Measurements from ENCODE around the gene NUBP2.
A peak's percentile ranks its signal among the peaks of the same experiment; 100 is the strongest.

The NUBP2 gene

GRCh38 chr16:1759511-1759910 is 23.2 kb upstream of the NUBP2 start:
- no peak for DNase-seq

DNA sequence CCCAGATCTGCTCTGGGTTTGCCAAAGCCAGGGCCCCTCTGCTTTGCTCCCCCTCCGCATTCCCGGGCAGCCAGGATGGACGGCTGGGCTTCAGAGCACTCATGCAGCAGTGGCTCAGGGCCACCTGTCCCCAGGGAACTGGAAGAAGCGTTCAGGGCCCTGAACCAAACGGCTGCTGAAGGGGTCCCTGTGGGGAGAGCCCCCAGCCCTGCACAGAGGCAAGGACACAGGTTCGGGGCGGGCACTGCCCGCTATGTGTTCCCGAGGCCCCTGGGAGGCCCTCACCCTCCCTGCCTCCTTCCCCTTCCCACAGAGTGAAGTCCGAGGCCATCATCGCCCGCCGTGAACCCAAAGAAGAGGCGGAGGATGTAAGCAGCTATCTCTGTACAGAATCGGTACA is 21.8 kb upstream of the NUBP2 start:
- DNase-seq: no peak

- no peak for DNase-seq
Observed at GRCh38 chr16:1761751-1762150, 21.0 kb upstream of the NUBP2 start.

DNA sequence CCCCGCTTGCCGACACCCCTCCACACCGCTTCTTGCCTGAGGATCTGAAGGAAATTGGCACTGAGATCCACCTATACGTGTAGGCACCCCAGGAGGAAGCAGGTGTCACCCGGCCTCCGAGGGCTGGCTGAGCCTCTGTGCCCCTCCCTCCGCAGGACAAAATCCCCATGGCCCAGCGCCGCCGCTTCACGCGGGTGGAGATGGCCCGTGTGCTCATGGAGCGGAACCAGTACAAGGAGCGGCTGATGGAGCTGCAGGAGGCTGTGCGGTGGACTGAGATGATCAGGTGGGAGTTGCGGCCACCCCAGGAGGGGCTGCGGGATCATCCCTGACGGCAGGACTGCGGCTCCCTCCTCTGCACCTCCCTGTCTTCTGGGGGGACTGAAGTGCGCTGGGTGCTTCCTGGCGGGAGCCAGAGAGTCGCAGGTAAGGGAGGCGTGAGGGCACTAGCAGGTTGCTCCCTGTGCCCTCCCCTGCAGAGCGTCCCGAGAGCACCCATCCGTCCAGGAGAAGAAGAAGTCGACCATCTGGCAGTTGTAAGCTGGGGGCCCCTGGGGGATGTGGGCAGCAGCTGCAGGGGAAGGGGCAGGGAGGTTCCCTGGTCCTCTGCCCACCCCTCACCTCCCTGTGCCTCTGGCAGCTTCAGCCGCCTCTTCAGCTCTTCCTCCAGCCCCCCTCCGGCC is 20.4 kb upstream of the NUBP2 start:
- no peak for DNase-seq

DNA sequence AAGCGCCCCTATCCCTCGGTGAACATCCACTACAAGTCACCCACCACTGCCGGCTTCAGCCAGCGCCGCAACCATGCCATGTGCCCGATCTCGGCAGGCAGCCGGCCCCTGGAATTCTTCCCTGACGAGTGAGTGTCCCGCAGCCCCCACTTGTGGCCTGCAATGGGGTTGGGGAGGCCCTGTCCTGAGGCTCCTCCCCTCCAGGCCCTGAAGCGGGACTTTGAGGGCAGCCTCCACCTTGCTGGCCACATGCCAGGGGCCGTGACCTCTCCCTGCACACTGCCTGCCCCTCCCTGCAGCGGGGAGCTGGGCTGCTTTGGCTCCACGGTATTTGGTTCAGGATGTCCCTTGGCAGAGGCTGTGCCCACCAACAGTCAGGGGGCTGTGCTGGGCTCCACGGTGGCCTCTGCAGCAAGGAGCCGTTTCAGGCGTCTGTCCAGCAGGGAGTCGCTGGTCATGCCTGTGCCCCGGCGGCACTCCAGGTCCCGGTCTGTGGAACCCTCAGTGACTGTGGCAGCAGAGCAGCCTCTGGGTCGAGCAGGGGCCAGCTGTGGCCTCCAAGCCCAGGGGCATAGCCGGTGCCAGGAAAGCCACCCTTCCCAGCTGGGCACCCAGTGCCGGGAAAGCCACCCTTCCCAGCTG is 19.8 kb upstream of the NUBP2 start:
- no peak for DNase-seq

DNA sequence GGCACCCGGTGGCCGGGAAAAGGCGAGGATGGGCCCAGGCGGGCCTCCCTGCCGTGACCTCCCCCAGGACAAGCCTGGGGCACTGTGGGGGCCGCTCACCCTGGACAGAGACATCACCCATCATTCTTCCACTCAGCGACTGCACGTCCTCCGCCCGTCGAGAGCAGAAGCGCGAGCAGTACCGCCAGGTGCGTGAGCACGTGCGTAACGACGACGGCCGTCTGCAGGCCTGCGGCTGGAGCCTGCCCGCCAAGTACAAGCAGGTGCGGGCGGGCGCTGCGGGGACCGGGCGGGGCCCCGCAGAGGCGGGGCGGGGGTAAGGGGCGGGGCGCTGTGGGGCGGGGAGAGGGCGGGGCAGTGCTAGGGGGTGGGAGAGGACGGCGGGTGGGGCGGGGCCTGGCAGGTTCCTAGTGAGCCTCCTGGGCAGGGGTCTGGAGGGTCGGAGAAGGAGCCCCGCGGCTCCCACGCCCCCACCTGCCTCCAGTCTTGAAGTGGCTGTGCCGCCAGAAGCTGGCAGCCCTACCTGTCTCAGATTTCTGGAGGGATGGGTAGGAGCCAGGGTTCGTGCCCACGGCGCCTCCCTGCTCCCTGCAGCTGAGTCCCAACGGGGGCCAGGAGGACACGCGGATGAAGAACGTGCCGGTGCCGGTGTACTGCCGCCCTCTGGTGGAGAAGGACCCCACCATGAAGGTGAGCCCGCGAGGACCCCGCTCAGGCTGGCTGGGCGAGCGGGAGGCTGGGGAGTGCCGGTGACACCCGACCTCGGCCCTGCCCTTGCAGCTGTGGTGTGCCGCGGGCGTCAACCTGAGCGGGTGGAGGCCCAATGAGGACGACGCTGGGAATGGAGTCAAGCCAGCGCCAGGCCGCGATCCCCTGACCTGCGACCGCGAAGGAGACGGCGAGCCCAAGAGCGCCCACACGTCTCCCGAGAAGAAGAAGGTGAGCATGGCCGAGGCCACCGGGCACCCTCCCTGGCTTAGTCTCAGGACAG is 18.9 kb upstream of the NUBP2 start:
- no peak for DNase-seq

GRCh38 chr16:1764971-1765370 is 17.8 kb upstream of the NUBP2 start:
- DNase-seq: no peak

DNA sequence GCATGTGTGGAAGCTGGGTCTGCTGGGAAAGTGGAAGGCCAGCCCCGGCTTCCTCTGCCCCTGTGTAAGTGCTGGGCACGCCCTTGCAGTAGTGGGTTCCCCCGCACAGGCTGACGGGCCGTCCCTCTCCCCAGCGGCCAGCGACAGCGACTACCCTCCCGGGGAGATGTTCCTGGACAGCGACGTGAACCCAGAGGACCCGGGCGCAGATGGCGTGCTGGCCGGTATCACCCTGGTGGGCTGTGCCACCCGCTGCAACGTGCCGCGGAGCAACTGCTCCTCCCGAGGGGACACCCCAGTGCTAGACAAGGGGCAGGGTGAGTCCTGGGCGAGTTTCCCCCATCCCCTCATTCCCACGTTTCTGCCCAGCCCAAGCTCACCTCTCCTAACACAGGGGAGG is 16.9 kb upstream of the NUBP2 start:
- DNase-seq: no peak

GRCh38 chr16:1766231-1766630 is 16.5 kb upstream of the NUBP2 start:
- DNase-seq: no peak

GRCh38 chr16:1766701-1767100 is 16.1 kb upstream of the NUBP2 start:
- no peak for DNase-seq

GRCh38 chr16:1767116-1767994 is 15.4 kb upstream of the NUBP2 start:
- DNase-seq: no peak

GRCh38 chr16:1768061-1768766 is 14.5 kb upstream of the NUBP2 start:
- DNase-seq: no peak

DNA sequence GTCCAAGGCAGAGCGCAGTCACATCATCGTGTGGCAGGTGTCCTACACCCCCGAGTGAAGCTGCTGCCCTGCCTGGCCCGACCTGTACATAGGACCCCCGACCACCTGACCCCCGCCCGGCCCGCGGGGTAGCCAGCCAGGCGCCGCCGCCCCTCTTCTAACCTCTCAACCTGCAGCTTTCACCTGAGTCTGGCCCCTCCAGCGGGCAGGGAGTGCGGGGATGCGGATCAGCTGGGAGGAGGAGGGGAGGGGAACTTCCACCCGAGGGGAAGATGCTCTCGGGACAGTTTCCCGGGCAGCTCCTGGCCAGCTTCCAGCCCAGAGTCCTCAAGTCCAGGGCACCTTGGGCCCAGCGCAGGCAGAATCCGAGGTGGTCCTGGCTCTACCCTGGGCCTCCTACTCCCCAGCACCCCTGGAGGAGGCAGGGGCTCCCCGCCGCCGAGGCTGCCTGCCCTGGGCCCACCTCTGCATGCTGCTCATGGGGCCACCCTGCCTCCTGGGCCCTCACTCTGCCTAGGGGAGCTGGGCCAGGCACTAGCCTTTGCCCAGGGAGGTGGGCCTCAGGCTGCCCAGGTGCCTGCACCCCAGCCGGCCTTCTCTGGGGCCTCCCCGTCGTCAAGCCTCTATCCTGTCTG is 13.9 kb upstream of the NUBP2 start:
- DNase-seq: no peak

GRCh38 chr16:1769402-1770300 is 13.1 kb upstream of the NUBP2 start:
- DNase-seq: no peak

DNA sequence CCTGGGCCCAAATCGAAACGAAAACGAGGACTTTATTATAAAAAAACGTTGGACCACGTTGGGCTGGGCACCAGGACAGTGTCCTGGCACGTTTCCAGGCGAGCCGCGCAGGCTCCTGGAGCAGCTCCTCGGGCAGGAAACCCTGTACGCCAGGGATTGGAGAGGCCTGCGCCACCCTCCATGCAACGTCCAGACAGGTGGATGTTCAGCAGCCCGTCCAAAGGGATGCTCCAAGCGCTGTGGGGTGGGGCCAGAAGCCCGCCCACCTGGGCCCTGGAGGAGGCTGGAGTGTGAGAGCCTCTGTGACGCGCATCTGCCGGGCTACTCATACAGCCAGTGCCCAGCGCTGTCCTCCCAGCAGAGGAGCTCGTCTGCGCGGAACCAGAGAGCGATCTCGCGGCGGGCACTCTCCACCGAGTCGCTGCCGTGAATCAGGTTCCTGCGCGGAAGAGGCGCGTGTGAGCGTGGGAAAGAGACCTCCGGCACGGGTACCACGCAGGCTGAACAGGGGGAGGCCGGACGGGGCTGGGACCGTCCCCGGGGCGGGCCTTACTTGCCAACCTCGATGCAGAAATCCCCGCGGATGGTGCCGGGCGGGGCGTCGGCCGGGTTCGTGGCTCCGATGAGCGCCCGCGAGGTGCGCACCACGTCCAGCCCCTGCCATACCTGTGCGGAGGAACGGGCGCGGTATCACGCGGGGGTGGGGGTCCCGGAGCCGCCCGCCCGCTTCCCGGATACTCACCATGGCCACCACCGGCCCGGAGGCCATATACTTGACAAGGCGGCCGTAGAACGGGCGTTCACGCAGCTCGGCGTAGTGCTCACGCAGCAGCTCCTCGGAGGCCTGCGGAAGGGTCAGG is 12.2 kb upstream of the NUBP2 start:
- DNase-seq: peak; percentile 61

DNA sequence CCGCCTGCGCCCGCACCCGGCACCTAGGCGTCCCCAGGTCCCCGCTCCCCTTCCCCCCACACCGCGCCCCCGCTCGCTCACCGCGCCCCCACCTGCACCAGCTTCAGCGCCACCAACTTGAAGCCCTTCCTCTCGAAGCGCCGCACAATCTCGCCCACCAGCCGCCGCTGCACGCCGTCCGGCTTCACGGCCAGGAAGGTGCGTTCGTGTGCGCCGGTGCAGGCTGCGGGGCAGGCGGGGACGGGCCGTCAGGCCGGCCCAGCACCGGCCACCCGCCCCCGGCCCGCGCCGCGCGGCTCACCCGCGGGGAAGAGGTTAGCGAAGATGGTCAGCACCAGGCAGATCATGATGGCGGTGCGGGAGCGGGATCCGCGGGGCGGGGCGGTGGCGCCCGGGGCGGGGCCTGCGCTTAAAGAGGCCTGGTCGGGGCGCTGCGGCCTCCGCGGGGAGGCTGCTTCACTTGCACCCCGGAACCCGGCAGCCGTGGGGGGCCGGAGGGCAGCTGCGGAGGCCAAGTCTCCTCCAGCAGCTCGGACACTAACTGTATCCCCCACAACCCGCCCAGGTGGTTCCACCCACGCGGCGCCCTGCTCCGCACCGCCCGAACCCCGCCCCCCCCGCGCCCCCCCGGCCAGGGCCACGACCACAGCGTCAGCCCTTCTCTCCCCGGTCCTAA is 11.4 kb upstream of the NUBP2 start, which contains the start of gene NME3:
NME3 (minus strand) TSS at position 356 of the 676 bp plus-strand sequence; CDS start at position 347, 9 bp downstream.
- no peak for DNase-seq

DNA sequence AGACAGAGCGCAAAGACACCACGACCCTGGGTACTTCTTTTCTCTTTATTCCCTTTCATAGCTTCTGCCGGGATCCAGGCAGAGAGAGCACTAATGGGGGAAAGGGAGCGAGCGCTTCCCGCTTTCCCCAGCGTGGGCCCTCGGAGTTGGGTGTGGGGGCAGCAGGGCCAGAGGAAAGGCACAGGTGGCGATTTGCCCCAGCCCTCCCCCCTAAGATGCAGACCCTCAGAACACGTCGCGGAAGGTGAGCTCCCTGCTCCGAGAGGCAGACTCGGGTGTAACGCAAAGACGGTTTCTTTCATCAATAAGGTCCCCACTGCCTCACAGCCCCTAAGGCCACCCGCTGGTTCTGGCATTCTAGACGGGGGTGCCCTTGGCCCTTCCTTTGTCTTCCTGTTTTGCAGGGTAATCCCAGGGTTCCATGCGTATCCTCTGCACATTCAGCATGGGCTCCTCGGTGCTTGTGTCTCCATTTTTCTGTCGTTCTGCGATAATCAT is 10.8 kb upstream of the NUBP2 start:
- DNase-seq: no peak

GRCh38 chr16:1772362-1772907 is 10.3 kb upstream of the NUBP2 start, which contains the start of gene EME2:
EME2 (plus strand) TSS chr16:1772810; CDS start chr16:1773228, 418 bp downstream.
- no peak for DNase-seq

Measured in NCI-H526 treated with DMSO at 0.1 percent for 48 hours (cell line).